IPS-15b (cell line): Measurements from ENCODE around the gene NADK2.
"Not testable (repeated sequence)": the region's sequence is repeated elsewhere in the genome, so short reads cannot be mapped to it uniquely, and the experiment has no call there.

ENCODE experiments used
- H3K27me3 ChIP-seq: one replicate; pipeline ENCODE4 v1.6.1; 2013; ENCODE audit warnings: low read length; ENCODE audit not compliant: control insufficient read depth, insufficient read depth
- H3K36me3 ChIP-seq: one replicate; pipeline ENCODE4 v1.6.1; 2013; ENCODE audit warnings: low read length; ENCODE audit not compliant: control insufficient read depth, insufficient read depth
- H3K4me1 ChIP-seq: one replicate; pipeline ENCODE4 v1.6.1; 2013; ENCODE audit warnings: mild to moderate bottlenecking, low read length; ENCODE audit not compliant: control insufficient read depth, insufficient read depth
- H3K4me3 ChIP-seq: one replicate; pipeline ENCODE4 v1.5.1; 2013; ENCODE audit warnings: low read depth, low read length
- H3K9ac ChIP-seq: one replicate; pipeline ENCODE4 v1.6.1; 2013; ENCODE audit warnings: low read depth, mild to moderate bottlenecking, low read length
- H3K9me3 ChIP-seq: one replicate; pipeline ENCODE4 v1.6.1; 2013; ENCODE audit warnings: mild to moderate bottlenecking, low read length; ENCODE audit not compliant: control insufficient read depth, insufficient read depth

The NADK2 gene, protein sequence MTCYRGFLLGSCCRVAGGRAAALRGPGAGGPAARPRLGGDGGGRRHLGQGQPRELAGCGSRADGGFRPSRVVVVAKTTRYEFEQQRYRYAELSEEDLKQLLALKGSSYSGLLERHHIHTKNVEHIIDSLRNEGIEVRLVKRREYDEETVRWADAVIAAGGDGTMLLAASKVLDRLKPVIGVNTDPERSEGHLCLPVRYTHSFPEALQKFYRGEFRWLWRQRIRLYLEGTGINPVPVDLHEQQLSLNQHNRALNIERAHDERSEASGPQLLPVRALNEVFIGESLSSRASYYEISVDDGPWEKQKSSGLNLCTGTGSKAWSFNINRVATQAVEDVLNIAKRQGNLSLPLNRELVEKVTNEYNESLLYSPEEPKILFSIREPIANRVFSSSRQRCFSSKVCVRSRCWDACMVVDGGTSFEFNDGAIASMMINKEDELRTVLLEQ

DNA sequence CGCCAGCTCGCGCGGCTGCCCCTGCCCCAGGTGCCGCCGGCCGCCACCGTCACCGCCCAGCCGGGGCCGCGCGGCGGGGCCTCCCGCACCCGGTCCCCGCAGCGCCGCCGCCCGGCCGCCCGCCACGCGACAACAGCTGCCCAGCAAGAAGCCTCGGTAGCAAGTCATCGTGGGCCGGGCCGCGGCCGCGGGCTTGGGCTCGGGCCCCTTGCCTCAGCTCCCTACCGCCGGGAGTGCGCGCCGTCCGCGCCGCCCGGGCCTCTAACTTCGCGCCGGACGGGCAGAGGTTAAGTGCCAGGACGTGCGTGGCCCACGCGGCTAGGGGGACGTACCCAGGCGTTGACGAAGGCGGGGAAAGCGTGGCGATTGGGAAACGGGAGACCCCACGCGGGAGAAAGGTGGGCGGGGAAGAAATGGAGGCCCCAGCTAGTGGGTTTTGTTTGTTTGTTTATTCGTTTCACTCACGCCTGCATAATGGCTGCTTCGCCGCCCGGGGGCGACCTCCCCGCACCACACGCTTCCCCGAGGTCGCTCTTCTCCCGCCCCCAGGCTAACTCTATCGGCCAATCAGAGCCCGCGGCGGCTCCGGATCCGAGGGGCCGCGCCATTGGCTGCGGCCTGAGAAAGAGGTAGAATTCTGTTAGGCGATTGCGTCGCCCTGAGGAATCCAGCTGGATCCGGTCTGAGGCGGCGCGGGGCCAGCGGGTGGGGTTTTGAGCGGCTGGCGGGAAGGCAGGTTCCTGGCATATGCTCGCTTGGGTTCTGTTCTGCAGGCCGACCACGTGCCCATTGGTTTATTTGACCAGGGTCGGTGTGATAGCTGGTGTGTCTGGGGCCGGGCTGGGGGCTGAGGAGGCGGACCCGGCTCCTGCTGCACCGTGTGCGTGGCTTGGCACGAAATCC is at the start of gene NADK2:
NADK2 (minus strand) TSS at position 295 of the 903 bp plus-strand sequence; CDS start at position 168, 127 bp downstream.
- Histone ChIP-seq H3K27me3 (peaks cover 13% of the 10 kb centered on the region), H3K4me1 (peaks cover 7% of the 10 kb centered on the region), H3K36me3 (no peaks in the 10 kb centered on the region), H3K4me3 (peak within 1 kb of the TSS; percentile 80), H3K9ac (peak within 1 kb of the TSS; percentile 84), H3K9me3 (no peaks in the 10 kb centered on the region)

DNA sequence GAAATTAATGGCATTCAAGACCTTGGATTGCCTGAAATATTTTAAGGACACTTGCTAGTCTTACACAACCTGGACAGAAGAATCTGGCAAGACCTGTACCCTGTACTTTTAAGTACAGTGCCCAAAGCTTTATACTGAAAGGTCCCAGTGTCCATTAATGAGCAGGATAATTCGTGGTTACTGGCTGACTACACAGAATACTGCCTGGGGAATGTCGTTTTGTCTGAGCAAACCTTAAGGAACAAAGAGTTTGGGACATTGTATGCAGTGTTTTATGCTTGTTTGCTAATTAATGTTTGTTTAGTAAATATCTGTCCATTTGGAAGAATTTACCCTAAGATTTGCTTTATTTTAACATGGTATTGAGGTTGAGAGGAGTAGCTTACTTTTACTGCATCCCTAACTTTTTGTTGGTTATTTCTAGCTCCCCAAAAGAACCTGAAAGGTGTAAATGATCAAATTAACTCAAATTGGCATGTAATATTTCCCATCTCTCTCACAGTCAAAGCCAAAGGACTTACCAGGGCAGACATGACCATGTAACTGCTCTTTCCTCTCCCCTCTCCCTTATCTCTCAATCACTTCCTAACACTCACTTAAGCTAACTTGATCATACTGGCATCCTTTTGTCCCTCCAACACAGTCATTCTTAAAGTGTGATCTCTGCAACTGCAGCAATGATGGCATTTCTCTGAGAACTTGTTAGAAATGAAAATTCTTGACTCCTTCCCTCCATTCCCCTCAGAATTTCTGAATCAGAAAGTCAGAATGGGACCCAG is 44.3 kb upstream of the NADK2 start:
- H3K9me3 ChIP-seq = no peaks in the 10 kb centered on the region
- H3K4me3 ChIP-seq = no peak overlapping the region
- no peak overlapping the region for H3K9ac ChIP-seq
- H3K27me3 ChIP-seq = no peaks in the 10 kb centered on the region
- no peaks in the 10 kb centered on the region for H3K4me1 ChIP-seq
- H3K36me3 ChIP-seq = no peaks in the 10 kb centered on the region

DNA sequence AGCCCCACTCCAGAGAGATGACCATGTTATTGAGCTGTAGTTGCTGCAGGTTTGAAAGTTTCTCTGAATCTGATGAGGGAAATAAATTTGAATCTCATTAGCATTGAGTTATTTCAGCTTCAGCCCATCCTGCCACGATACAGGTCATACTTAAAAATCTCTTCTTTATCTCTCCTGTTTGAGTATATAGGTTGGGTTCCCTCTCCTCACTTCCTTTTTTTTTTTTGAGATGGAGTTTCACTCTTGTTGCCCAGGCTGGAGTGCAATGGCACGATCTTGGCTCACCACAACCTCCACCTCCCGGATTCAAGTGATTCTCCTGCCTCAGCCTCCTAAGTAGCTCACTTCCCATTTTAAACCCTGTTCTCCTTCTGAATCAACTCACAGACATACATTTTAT is 42.0 kb upstream of the NADK2 start:
- not testable (repeated sequence) for H3K9me3 ChIP-seq, H3K4me3 ChIP-seq

DNA sequence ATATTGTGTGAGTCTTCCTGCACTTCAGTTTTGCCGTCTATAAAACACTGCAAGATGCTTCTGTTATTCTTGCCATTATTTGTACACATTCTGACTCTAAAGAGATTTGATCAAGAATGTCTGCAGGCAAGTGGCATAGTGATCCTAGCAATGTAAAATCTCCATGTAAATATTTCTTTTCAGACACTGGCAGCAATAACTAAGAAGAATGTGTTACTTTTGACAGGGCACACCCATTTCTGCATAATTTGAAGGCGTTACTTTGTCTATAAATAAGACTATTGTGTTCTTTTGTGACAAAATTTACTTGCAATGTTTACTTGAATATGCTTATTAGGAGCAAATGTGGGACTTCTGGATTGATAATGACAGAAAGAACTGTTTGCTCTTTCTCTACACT is 39.9 kb upstream of the NADK2 start:
- H3K4me3 ChIP-seq = no peak overlapping the region
- H3K4me1 ChIP-seq = no peaks in the 10 kb centered on the region
- H3K9me3 ChIP-seq = no peaks in the 10 kb centered on the region
- no peaks in the 10 kb centered on the region for H3K36me3 ChIP-seq
- H3K27me3 ChIP-seq = no peaks in the 10 kb centered on the region
- no peak overlapping the region for H3K9ac ChIP-seq

More for the DNA sequence above, 42.0 kb upstream of the NADK2 start:
- not testable (repeated sequence) for H3K27me3 ChIP-seq, H3K9ac ChIP-seq, H3K4me1 ChIP-seq, H3K36me3 ChIP-seq

DNA sequence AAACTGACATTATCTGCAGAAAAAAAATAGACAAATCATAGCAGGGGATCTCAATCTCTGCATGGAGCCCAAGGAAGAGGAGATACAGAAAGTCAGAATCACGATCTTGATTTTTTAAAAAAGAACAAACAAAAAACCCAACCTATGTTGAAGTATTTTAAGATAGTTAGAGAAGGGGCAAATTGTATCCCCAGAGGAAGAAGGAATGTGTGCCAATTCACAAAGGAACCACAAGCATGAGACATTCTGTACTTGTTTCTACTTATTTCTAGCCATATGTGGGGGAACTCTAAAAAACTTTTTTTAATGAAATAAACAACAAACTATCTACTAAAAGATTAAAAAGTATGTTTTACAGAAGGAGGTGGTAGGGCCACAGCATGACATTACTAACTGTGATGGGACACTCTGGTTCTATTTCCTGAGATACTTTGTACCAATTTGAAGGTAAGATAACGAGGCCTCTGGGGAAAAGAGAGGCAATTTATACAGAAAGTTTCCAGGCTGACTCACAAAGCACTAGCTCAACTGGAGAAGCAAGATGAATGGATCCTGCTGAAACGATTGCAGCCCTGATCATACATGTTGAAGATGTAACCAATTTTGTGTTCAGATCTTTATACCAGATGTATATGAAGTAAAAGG is 37.5 kb upstream of the NADK2 start:
- Histone ChIP-seq H3K27me3 (no peaks in the 10 kb centered on the region), H3K36me3 (no peaks in the 10 kb centered on the region), H3K9me3 (no peaks in the 10 kb centered on the region), H3K4me3 (no peak overlapping the region), H3K9ac (no peak overlapping the region), H3K4me1 (peaks cover 2% of the 10 kb centered on the region)

DNA sequence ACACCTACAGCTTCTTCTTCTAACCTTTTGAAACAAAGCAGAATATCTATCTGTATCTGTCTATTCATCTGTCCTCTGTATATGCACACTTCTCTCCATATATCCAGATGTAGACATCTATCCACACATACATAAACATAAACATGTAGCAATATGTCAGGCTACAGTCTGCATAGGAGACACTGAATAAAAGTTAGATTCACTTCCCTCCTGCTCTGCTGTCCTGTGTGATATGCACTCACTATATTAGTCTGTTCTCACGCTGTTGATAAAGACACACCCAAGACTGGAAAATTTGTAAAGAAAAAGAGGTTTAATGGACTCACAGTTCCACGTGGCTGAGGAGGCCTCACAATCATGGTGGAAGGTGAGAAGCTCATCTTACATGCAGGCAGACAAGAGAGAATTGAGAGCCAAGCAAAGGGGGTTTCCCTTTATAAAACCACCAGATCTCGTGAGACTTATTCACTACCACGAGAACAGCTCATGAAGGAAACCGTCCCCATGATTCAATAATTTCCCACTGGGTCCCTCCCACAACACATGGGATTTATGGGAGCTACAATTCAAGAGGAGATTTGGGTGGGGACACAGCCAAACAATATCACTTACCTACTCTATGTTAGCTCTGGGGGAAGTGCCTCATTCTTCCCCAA is 35.9 kb upstream of the NADK2 start:
- no peaks in the 10 kb centered on the region for H3K27me3 ChIP-seq
- H3K36me3 ChIP-seq = no peaks in the 10 kb centered on the region
- H3K4me3 ChIP-seq = no peak overlapping the region
- H3K9me3 ChIP-seq = no peaks in the 10 kb centered on the region
- peaks cover 3% of the 10 kb centered on the region for H3K4me1 ChIP-seq
- H3K9ac ChIP-seq = no peak overlapping the region

DNA sequence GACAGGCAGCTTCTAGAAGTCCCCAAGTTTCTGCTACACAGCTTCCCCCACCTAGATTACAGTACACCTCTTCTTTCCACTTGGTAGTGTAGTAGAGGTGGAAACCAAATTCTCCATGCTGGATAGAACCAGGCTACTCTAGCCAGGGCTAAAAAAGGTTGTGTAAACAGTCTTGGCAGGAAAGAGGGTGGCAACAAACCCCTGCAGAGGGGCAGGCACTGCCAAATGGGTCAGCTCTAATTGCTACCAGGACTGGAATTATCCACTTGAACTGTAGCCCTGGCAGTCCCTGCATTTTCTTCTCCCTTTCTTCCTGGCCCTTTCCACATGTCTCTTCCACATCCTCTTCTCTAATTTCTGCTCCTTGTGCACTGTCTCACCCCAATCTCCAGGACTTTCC is 35.1 kb upstream of the NADK2 start:
- Histone ChIP-seq H3K9ac (no peak overlapping the region), H3K27me3 (no peaks in the 10 kb centered on the region), H3K36me3 (no peaks in the 10 kb centered on the region), H3K4me1 (peaks cover 3% of the 10 kb centered on the region), H3K9me3 (no peaks in the 10 kb centered on the region), H3K4me3 (no peak overlapping the region)

DNA sequence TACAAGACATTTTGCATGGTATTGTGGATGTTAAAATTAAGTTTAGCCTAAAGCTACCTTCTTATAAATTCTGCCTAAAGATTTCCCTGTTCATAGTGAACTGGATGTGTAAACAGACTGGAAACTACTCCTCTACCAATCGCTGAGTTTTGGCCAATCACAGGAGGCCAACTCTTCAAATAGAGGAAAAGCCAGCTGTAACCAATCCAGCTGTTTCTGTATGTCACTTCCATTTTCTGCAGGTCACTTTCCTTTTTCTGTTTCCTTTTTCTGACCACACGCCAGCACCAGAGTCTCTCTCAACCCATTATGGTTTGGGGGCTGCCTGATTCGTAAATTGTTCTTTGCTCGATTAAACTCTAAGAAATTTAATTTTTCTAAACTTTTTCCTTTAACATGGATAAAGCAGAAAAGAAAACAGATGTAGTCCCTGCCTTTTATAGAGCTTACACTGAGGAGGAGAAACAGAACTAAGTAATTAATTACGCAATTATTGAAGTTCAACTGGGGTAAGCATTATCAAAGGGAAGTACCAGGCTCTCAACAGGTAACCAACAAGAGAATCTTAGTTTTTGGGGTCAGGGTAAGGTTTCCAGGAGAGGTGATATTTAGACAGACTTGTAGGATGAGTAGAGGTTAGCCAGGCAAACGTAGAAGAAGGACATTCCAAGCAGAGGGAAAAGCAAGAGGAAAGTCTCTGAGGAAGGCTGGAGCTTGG is 32.2 kb upstream of the NADK2 start:
- peaks cover 3% of the 10 kb centered on the region for H3K4me1 ChIP-seq
- H3K36me3 ChIP-seq = no peaks in the 10 kb centered on the region
- no peaks in the 10 kb centered on the region for H3K9me3 ChIP-seq
- H3K9ac ChIP-seq = no peak overlapping the region
- no peak overlapping the region for H3K4me3 ChIP-seq
- H3K27me3 ChIP-seq = no peaks in the 10 kb centered on the region

DNA sequence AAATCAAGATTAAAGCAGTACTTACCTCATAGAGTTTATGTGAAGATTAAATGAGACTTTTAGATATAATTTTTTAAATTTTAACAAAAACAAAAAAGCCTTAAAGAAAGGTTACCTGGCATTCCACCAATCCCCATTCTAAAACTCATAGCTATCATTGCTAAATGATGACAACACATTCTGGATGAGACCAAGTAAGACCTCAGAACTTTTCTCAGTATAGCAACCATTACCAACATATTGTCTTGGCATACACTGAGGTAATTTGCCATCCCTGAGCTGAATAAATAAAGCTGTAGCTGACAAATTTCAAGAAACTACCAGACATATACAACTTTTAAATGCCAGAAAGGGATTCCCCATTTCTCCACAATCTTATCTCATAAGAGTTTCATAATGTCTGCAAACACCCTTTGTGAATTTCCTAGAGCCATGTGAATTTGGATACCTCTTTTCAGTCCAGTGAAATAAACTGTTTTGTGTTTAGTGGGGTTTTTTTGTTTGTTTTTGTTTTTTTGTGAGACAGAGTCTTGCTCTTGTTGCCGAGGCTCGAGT is 30.5 kb upstream of the NADK2 start:
- no peaks in the 10 kb centered on the region for H3K27me3 ChIP-seq
- no peaks in the 10 kb centered on the region for H3K36me3 ChIP-seq
- H3K4me1 ChIP-seq = peaks cover 3% of the 10 kb centered on the region
- H3K4me3 ChIP-seq = no peak overlapping the region
- no peak overlapping the region for H3K9ac ChIP-seq
- no peaks in the 10 kb centered on the region for H3K9me3 ChIP-seq

DNA sequence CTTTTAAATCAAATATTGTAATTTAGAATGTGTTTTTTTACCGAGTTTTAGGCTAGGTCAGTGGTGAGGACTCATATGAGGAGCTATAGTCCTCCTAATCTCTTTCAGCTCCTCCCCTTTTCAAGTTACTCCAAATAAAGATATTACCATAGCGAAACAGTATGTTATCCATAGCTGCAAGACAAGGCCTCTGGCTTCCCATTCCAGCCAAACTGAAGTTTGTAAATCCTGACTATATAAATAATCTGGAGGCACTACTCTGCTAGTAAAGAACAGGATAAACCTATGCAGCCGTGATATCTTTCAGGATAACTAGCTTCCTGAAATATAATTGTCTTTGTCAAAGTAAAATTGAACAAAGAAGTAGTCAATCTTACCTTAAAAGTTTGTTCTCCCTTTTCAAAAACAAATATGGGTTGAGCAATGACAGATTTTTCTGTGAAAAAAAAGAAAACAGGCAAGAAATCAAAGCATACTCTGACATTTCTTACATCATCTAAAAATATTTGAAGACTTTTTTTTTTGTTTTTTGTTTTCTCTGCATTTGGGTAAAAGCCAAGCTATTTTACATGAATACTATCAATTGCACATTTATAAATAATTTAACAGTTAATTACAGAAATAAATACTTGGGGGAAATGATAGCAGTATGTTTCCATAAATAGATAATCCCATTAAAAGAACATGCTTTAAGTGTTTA is 29.3 kb upstream of the NADK2 start:
- no peak overlapping the region for H3K9ac ChIP-seq
- no peaks in the 10 kb centered on the region for H3K27me3 ChIP-seq
- H3K36me3 ChIP-seq = no peaks in the 10 kb centered on the region
- H3K4me1 ChIP-seq = peaks cover 3% of the 10 kb centered on the region
- no peak overlapping the region for H3K4me3 ChIP-seq
- H3K9me3 ChIP-seq = no peaks in the 10 kb centered on the region
